ENCODE results near the gene ZNF318.

Gene ZNF318

GRCh38 chr6:43294536-43294935 lies 74.9 kb downstream of the ZNF318 start:
- no peak for DNase-seq (ENCODE audit: low read depth in 2 of 2)
- no peak for TF ChIP-seq CTCF (IDR thresholded peaks at IDR 0.05; ENCODE audit: low read depth, low read length)
- no peak overlapping the region for H3K4me3 ChIP-seq (replicated peaks in 1 of 2; ENCODE audit: low read depth in 2 of 2, low read length in 2 of 2)

- no peak overlapping the region for H3K4me3 ChIP-seq (replicated peaks in 1 of 2; ENCODE audit: low read depth in 2 of 2, low read length in 2 of 2)
- no peak for TF ChIP-seq CTCF (IDR thresholded peaks at IDR 0.05; ENCODE audit: low read depth, low read length)
- no peak for DNase-seq (ENCODE audit: low read depth in 2 of 2)
Measured at GRCh38 chr6:43293698-43294097, 75.7 kb downstream of the ZNF318 start.

GRCh38 chr6:43292763-43293318 lies 76.6 kb downstream of the ZNF318 start:
- no peak overlapping the region for H3K4me3 ChIP-seq (replicated peaks in 1 of 2; ENCODE audit: low read depth in 2 of 2, low read length in 2 of 2)
- TF ChIP-seq CTCF (IDR thresholded peaks at IDR 0.05; ENCODE audit: low read depth, low read length): no peak
- no peak for DNase-seq (ENCODE audit: low read depth in 2 of 2)

GRCh38 chr6:43292341-43292740 lies 77.1 kb downstream of the ZNF318 start:
- TF ChIP-seq CTCF (IDR thresholded peaks at IDR 0.05; ENCODE audit: low read depth, low read length): no peak
- H3K4me3 ChIP-seq (replicated peaks in 1 of 2; ENCODE audit: low read depth in 2 of 2, low read length in 2 of 2): no peak overlapping the region
- DNase-seq (ENCODE audit: low read depth in 2 of 2): no peak

GRCh38 chr6:43291708-43292107 lies 77.7 kb downstream of the ZNF318 start:
- no peak for DNase-seq (ENCODE audit: low read depth in 2 of 2)
- H3K4me3 ChIP-seq (replicated peaks in 1 of 2; ENCODE audit: low read depth in 2 of 2, low read length in 2 of 2): no peak overlapping the region
- no peak for TF ChIP-seq CTCF (IDR thresholded peaks at IDR 0.05; ENCODE audit: low read depth, low read length)

GRCh38 chr6:43290905-43291355 lies 78.5 kb downstream of the ZNF318 start:
- no peak for DNase-seq (ENCODE audit: low read depth in 2 of 2)
- H3K4me3 ChIP-seq (replicated peaks in 1 of 2; ENCODE audit: low read depth in 2 of 2, low read length in 2 of 2): no peak overlapping the region
- TF ChIP-seq CTCF (IDR thresholded peaks at IDR 0.05; ENCODE audit: low read depth, low read length): no peak

- H3K4me3 ChIP-seq (replicated peaks in 1 of 2; ENCODE audit: low read depth in 2 of 2, low read length in 2 of 2): no peak overlapping the region
- no peak for DNase-seq (ENCODE audit: low read depth in 2 of 2)
- no peak for TF ChIP-seq CTCF (IDR thresholded peaks at IDR 0.05; ENCODE audit: low read depth, low read length)
Measured at GRCh38 chr6:43290339-43290904, 79.0 kb downstream of the ZNF318 start.

Data from cardiac fibroblast (primary cell).